ENCODE results near the gene PAK1.
A peak's percentile ranks its signal among the peaks of the same experiment; 100 is the strongest.

DNA sequence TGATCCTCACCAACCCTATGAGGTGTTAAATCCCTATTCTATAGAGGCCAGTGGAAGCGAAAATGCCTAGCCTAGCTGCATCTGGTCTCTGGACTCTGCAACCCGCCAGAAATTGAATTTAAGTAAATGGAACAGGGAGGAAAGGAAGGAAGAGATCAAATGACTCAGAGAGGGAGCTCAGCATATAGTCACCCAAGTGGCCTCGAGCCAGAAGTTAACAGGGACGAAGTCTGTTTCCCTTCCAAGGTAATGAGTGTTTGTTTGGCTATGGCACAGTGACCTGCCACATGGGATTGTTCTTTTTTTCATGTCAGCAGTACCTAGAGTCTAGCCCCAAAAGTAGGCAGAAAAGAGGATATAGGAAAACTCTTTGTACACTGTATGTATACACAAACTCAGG lies 66.3 kb downstream of the PAK1 start:
- TF ChIP-seq POLR2A (IDR thresholded peaks at IDR 0.05; ENCODE audit: low read depth, low read length) (no peak), ELK1 (IDR thresholded peaks at IDR 0.05; ENCODE audit: borderline replicate concordance, low read depth, low read length) (no peak), CEBPB (IDR thresholded peaks at IDR 0.05; ENCODE audit: low read depth, low read length) (no peak), BHLHE40 (IDR thresholded peaks at IDR 0.05; ENCODE audit: low read depth, low read length) (no peak), SMC3 (IDR thresholded peaks at IDR 0.05; ENCODE audit: low read depth, low read length) (no peak), FOS (IDR thresholded peaks at IDR 0.05; ENCODE audit: low read depth, low read length) (no peak), MXI1 (IDR thresholded peaks at IDR 0.05; ENCODE audit: borderline replicate concordance, low read depth, low read length) (no peak), RFX5 (IDR thresholded peaks at IDR 0.05; ENCODE audit: low read depth, low read length) (no peak), MAZ (IDR thresholded peaks at IDR 0.05; ENCODE audit: borderline replicate concordance, low read depth, low read length) (no peak), RAD21 (IDR thresholded peaks at IDR 0.05; ENCODE audit: low read length) (no peak), MAFK (IDR thresholded peaks at IDR 0.05; ENCODE audit: low read depth, low read length) (peak; percentile 45)
- TF ChIP-seq, protein P1, sequence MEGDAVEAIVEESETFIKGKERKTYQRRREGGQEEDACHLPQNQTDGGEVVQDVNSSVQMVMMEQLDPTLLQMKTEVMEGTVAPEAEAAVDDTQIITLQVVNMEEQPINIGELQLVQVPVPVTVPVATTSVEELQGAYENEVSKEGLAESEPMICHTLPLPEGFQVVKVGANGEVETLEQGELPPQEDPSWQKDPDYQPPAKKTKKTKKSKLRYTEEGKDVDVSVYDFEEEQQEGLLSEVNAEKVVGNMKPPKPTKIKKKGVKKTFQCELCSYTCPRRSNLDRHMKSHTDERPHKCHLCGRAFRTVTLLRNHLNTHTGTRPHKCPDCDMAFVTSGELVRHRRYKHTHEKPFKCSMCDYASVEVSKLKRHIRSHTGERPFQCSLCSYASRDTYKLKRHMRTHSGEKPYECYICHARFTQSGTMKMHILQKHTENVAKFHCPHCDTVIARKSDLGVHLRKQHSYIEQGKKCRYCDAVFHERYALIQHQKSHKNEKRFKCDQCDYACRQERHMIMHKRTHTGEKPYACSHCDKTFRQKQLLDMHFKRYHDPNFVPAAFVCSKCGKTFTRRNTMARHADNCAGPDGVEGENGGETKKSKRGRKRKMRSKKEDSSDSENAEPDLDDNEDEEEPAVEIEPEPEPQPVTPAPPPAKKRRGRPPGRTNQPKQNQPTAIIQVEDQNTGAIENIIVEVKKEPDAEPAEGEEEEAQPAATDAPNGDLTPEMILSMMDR (conservative IDR thresholded peaks at IDR 0.05; ENCODE audit: low read depth, low read length), result no peak
- TF ChIP-seq, protein P2, sequence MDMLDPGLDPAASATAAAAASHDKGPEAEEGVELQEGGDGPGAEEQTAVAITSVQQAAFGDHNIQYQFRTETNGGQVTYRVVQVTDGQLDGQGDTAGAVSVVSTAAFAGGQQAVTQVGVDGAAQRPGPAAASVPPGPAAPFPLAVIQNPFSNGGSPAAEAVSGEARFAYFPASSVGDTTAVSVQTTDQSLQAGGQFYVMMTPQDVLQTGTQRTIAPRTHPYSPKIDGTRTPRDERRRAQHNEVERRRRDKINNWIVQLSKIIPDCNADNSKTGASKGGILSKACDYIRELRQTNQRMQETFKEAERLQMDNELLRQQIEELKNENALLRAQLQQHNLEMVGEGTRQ (IDR thresholded peaks at IDR 0.05; ENCODE audit: low read depth, low read length), result no peak

Measured in IMR-90 (cell line).